NCI-H2029 (cell line): ENCODE data around the gene C1orf159.

Experiments used
- DNase-seq: peaks from one replicate; lab custom pipeline; 2025; lab: John Stamatoyannopoulos, UW

The C1orf159 gene

GRCh38 chr1:1092149-1092855 is 23.6 kb downstream of the C1orf159 start:
- no peak for DNase-seq

- no peak for DNase-seq
These were observed 24.3 kb downstream of the C1orf159 start for GRCh38 chr1:1091344-1092148.

- no peak for DNase-seq
These were observed 25.2 kb downstream of the C1orf159 start for GRCh38 chr1:1090424-1091343.

- no peak for DNase-seq
These were observed 26.0 kb downstream of the C1orf159 start for GRCh38 chr1:1089731-1090423.

GRCh38 chr1:1088801-1089680 is 26.8 kb downstream of the C1orf159 start:
- no peak for DNase-seq

- no peak for DNase-seq
These were observed 27.7 kb downstream of the C1orf159 start for GRCh38 chr1:1088029-1088800.

- DNase-seq = no peak
These were observed 28.4 kb downstream of the C1orf159 start for GRCh38 chr1:1087351-1088028.

- DNase-seq = no peak
These were observed 29.0 kb downstream of the C1orf159 start for GRCh38 chr1:1086911-1087341.

GRCh38 chr1:1085911-1086841 is 29.7 kb downstream of the C1orf159 start:
- no peak for DNase-seq

- DNase-seq = no peak
These were observed 30.6 kb downstream of the C1orf159 start for GRCh38 chr1:1085171-1085841.

GRCh38 chr1:1084372-1085170 is 31.3 kb downstream of the C1orf159 start:
- no peak for DNase-seq

GRCh38 chr1:1083416-1084371 is 32.2 kb downstream of the C1orf159 start:
- no peak for DNase-seq

GRCh38 chr1:1082776-1083415 is 33.0 kb downstream of the C1orf159 start:
- no peak for DNase-seq

GRCh38 chr1:1082239-1082775 is 33.6 kb downstream of the C1orf159 start:
- DNase-seq = no peak
